ENCODE results near the gene TMEFF1.

TMEFF1 gene

GRCh38 chr9:100449420-100449819, 23.5 kb upstream of the TMEFF1 start:
- no peak for TF ChIP-seq CTCF (IDR thresholded peaks at IDR 0.05; ENCODE audit: insufficient read depth, low read depth, low read length, missing control alignments)
- no peak overlapping the region for H3K4me3 ChIP-seq (ENCODE audit: low read length)
- DNase-seq (ENCODE audit: low read depth): no peak

GRCh38 chr9:100452894-100453293, 20.1 kb upstream of the TMEFF1 start:
- DNase-seq (ENCODE audit: low read depth): no peak
- TF ChIP-seq CTCF (IDR thresholded peaks at IDR 0.05; ENCODE audit: insufficient read depth, low read depth, low read length, missing control alignments): no peak
- H3K4me3 ChIP-seq (ENCODE audit: low read length): no peak overlapping the region

- no peak for DNase-seq (ENCODE audit: low read depth)
- H3K4me3 ChIP-seq (ENCODE audit: low read length): no peak overlapping the region
- no peak for TF ChIP-seq CTCF (IDR thresholded peaks at IDR 0.05; ENCODE audit: insufficient read depth, low read depth, low read length, missing control alignments)
These were observed 17.5 kb upstream of the TMEFF1 start for GRCh38 chr9:100455470-100455869.

- DNase-seq (ENCODE audit: low read depth): no peak
- TF ChIP-seq CTCF (IDR thresholded peaks at IDR 0.05; ENCODE audit: insufficient read depth, low read depth, low read length, missing control alignments): no peak
- no peak overlapping the region for H3K4me3 ChIP-seq (ENCODE audit: low read length)
These were observed 15.4 kb upstream of the TMEFF1 start for GRCh38 chr9:100457517-100457916.

GRCh38 chr9:100459963-100460362, 13.0 kb upstream of the TMEFF1 start:
- TF ChIP-seq CTCF (IDR thresholded peaks at IDR 0.05; ENCODE audit: insufficient read depth, low read depth, low read length, missing control alignments): no peak
- no peak overlapping the region for H3K4me3 ChIP-seq (ENCODE audit: low read length)
- no peak for DNase-seq (ENCODE audit: low read depth)

- no peak overlapping the region for H3K4me3 ChIP-seq (ENCODE audit: low read length)
- TF ChIP-seq CTCF (IDR thresholded peaks at IDR 0.05; ENCODE audit: insufficient read depth, low read depth, low read length, missing control alignments): no peak
- no peak for DNase-seq (ENCODE audit: low read depth)
These were observed 7.7 kb upstream of the TMEFF1 start for GRCh38 chr9:100465274-100465673.

- no peak overlapping the region for H3K4me3 ChIP-seq (ENCODE audit: low read length)
- TF ChIP-seq CTCF (IDR thresholded peaks at IDR 0.05; ENCODE audit: insufficient read depth, low read depth, low read length, missing control alignments): no peak
- DNase-seq (ENCODE audit: low read depth): no peak
These were observed 7.2 kb upstream of the TMEFF1 start for GRCh38 chr9:100465761-100466160.

Data from epithelial cell of esophagus (primary cell).